SIG-M5 treated with dmso at 0.1 percent for 504 hours (cell line): ENCODE measurements around the gene FAM180B.
"Not testable (repeated sequence)": the region's sequence is repeated elsewhere in the genome, so short reads cannot be mapped to it uniquely, and the experiment has no call there.

ENCODE experiments used
- DNase-seq: peaks from one replicate; lab custom pipeline; 2025; ENCODE audit not compliant: unreplicated experiment; lab: John Stamatoyannopoulos, UW

FAM180B gene

GRCh38 chr11:47593934-47594855 is 7.7 kb downstream of the FAM180B start, which contains the start of gene C1QTNF4:
Gene C1QTNF4 (minus strand): TSS chr11:47594411. CDS start chr11:47590810, 3,601 bp downstream.
- no peak for DNase-seq

DNA sequence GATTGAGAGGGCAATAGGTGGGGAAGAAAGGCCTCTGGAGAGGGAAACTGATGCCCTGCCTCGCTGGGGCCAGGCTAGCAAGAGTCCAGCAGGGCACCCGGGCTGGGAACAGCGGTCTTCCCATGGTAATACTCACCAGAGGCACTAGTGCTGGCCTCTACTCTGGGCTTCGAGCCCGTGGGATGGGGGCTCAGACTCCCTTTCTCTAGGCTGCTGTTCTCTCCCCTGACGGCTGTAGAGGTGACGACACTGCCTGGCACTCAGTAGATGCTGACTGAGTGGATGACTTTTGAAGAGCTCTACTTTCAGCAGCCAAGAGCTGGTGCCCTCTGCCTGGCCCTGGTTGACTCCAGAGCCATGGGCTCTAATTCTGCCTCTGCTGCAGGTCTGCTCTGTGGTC is 8.6 kb downstream of the FAM180B start:
- no peak for DNase-seq

GRCh38 chr11:47595967-47596366 is 9.5 kb downstream of the FAM180B start:
- no peak for DNase-seq

GRCh38 chr11:47599902-47600301 is 13.4 kb downstream of the FAM180B start:
- DNase-seq = no peak

GRCh38 chr11:47603295-47603694 is 16.8 kb downstream of the FAM180B start:
- DNase-seq = no peak

DNA sequence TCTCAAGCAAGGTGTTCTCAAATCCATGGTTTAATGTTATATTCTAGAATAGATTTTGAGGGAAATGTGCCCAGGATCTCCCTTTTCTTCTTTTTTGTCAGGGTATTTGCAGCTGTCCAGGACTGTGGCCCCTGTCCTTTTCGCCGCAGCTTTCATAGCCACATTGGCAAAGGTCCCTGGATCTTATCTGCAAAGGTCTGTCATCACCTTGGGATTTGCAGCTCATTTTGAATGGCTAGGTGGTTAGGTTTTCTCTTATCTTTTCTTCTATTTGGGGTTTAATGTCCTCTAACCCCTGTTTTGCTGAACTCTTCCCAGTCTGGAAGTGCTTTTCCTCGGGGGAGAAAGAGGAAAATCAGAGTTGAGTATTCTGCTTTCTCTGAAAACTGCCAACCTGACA is 19.4 kb downstream of the FAM180B start:
- DNase-seq = no peak

- no peak for DNase-seq
These were observed 20.3 kb downstream of the FAM180B start for GRCh38 chr11:47606731-47607130.

- no peak for DNase-seq
These were observed 20.9 kb downstream of the FAM180B start for GRCh38 chr11:47607380-47607779.

GRCh38 chr11:47609675-47610074 is 23.2 kb downstream of the FAM180B start:
- no peak for DNase-seq

DNA sequence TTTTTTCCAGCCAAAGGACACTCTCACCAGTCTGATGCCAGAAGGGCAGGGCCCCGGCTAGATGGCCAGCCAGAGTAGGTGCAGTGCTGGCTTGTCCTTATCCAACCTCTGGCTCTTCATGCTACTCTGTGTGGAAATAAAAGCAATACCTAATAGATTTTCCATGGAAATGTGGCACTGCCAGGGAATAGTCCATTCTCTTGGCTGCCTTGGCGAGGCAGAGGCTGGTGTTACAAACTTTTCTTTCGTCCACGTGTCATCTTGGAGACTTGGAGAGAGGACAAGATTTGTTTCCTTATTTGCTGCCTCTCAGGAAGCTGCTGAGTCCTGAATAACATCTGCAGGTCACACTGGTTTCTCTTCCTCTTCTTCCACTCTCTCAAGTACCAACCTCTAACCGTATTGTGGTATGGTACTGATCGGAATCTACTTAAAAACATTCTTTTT is 24.9 kb downstream of the FAM180B start:
- DNase-seq = peak; percentile 86

- DNase-seq = no peak
These were observed 28.8 kb downstream of the FAM180B start for GRCh38 chr11:47615249-47615648.

GRCh38 chr11:47616726-47617416 is 30.4 kb downstream of the FAM180B start:
- DNase-seq = peak; percentile 35

DNA sequence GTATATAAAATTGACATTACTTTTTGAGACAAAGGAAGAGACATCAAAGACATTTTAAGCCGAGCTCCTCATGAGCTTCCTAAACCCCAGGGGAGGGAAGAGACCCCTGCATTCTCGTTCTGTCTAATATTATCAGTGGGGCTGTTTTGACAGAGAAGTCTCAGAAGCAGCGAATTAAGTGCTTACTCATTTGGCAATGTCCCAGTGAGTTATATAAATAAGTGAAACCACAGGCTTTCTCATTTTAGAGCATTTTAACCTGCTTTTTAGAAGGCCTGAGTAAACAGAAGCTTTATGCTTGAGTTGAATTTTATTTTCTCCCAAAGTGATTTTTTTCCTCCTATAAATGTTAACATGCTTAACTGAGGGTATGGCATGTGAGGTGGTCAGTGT is 30.9 kb downstream of the FAM180B start:
- DNase-seq = no peak

- DNase-seq = no peak
These were observed 34.4 kb downstream of the FAM180B start for GRCh38 chr11:47620836-47621378.

- no peak for DNase-seq
These were observed 39.8 kb downstream of the FAM180B start for GRCh38 chr11:47626234-47626633.

DNA sequence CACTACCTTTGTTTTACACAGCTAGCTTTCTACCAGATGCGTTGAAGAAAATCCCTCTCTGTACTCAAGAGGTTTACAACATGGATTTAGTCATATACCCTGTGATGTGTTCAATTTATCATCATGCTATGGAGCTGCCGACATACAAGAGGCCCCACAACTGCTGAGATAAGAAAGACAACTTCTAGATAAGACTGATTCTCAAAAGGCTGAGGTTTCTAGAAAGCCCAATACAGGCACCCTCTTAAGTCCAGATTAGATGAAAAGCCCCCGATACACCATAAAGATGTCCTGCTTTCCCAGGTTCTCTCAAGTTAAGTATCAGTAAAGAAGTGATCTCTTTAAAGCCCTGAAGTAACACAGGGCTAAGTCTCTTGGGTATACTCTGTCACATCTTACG is 41.5 kb downstream of the FAM180B start:
- DNase-seq = no peak

GRCh38 chr11:47631473-47631872 is 45.0 kb downstream of the FAM180B start:
- no peak for DNase-seq

- DNase-seq = not testable (repeated sequence)
These were observed 49.9 kb downstream of the FAM180B start for GRCh38 chr11:47636331-47636730.
